GM15510 (cell line): Measurements from ENCODE around the gene DLL1.

Experiments used
- POLR2A ChIP-seq: IDR thresholded peaks from 3 replicates; pipeline ENCODE4 v1.6.1; 2011; ENCODE audit warnings: borderline replicate concordance; ENCODE audit not compliant: insufficient read length; ENCODE audit errors: extremely low read depth

DLL1 gene

GRCh38 chr6:170290296-170291128 is at the start of gene DLL1:
DLL1 (minus strand) TSS chr6:170291078; CDS start chr6:170290139, 939 bp downstream.
- peak; percentile 68 for TF ChIP-seq POLR2A

GRCh38 chr6:170329321-170329720 is 38.4 kb upstream of the DLL1 start:
- no peak for TF ChIP-seq POLR2A

GRCh38 chr6:170317718-170318117 is 26.8 kb upstream of the DLL1 start:
- TF ChIP-seq POLR2A = no peak

GRCh38 chr6:170317076-170317475 is 26.2 kb upstream of the DLL1 start:
- TF ChIP-seq POLR2A = no peak

GRCh38 chr6:170316071-170316470 is 25.2 kb upstream of the DLL1 start:
- TF ChIP-seq POLR2A = no peak

- no peak for TF ChIP-seq POLR2A
Measured at GRCh38 chr6:170314983-170315382, 24.1 kb upstream of the DLL1 start.

- no peak for TF ChIP-seq POLR2A
Measured at GRCh38 chr6:170313716-170314295, 22.9 kb upstream of the DLL1 start.

- TF ChIP-seq POLR2A = no peak
Measured at GRCh38 chr6:170312876-170313275, 22.0 kb upstream of the DLL1 start.

- no peak for TF ChIP-seq POLR2A
Measured at GRCh38 chr6:170311696-170312095, 20.8 kb upstream of the DLL1 start.

- TF ChIP-seq POLR2A = no peak
Measured at GRCh38 chr6:170308761-170309160, 17.9 kb upstream of the DLL1 start.

- TF ChIP-seq POLR2A = no peak
Measured at GRCh38 chr6:170307080-170307545, 16.2 kb upstream of the DLL1 start.

GRCh38 chr6:170306324-170307079 is 15.6 kb upstream of the DLL1 start, which contains the start of gene FAM120B:
FAM120B (plus strand) TSS chr6:170306758; CDS start chr6:170317391, 10,633 bp downstream.
- peak; percentile 98 for TF ChIP-seq POLR2A

GRCh38 chr6:170305805-170306323 is 15.0 kb upstream of the DLL1 start:
- no peak for TF ChIP-seq POLR2A

- no peak for TF ChIP-seq POLR2A
Measured at GRCh38 chr6:170301184-170301583, 10.3 kb upstream of the DLL1 start.

- no peak for TF ChIP-seq POLR2A
Measured at GRCh38 chr6:170298688-170299087, 7.8 kb upstream of the DLL1 start.
